Uterus (tissue), 2 donors: Measurements from ENCODE around the gene ETFRF1.

Source experiments
- CTCF ChIP-seq, 4 experiments: fragments of 200-600 bp in 2 of 4; fragments of 450-650 bp in 2 of 4; sonication (generic) in 2 of 4; IDR thresholded peaks; one replicate each; pipeline ENCODE4 v1.5.1; 2016 to 2019; ENCODE audit warnings: antibody characterized with exemption in 4 of 4, mild to moderate bottlenecking in 2 of 4, moderate library complexity in 1 of 4
- POLR2A ChIP-seq, 2 donors: fragments of 450-650 bp; IDR thresholded peaks; one replicate each; pipeline ENCODE4 v1.6.1; 2016; ENCODE audit warnings: antibody characterized with exemption in 2 of 2, mild to moderate bottlenecking in 1 of 2, moderate library complexity in 1 of 2

- TF ChIP-seq CTCF (IDR thresholded peaks at IDR 0.05) (no peak), POLR2A (IDR thresholded peaks at IDR 0.05) (no peak)
Observed at GRCh38 chr12:25254271-25254880, 59.3 kb downstream of the ETFRF1 start.
